GM12864 (cell line): Measurements from ENCODE around the gene JDP2.
"Not testable (repeated sequence)": the region's sequence is repeated elsewhere in the genome, so short reads cannot be mapped to it uniquely, and the experiment has no call there.

Source experiments
- DNase-seq: peaks from one replicate; pipeline ENCODE4 v3.0.0-alpha.2; 2011; ENCODE audit warnings: low read depth
- H3K4me3 ChIP-seq: 2 replicates; pipeline ENCODE4 v1.5.1; 2011; ENCODE audit warnings: mild to moderate bottlenecking, low read depth, low read length, control low read depth
- TF ChIP-seq, protein P1 (sequence below): IDR thresholded peaks from 2 replicates; pipeline ENCODE4 v1.5.1; 2011; ENCODE audit warnings: low read depth, mild to moderate bottlenecking, moderate library complexity, low read length, control low read depth, inconsistent platforms; ENCODE audit errors: missing control alignments

JDP2 gene

DNA sequence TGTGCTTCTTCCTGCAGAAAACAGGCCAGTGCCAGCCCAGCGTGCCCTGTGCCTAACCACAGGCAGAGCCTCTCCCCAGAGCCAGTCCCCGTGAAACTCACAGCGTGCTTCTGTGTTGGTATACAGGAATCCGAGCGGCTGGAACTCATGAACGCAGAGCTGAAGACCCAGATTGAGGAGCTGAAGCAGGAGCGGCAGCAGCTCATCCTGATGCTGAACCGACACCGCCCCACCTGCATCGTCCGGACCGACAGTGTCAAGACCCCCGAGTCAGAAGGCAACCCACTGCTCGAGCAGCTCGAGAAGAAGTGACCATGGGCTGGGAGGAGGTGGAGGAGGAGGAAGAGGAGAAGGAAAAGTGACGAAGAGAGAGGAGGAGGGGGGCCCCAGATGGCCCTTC is 41.3 kb downstream of the JDP2 start:
- no peak for DNase-seq
- no peak overlapping the region for H3K4me3 ChIP-seq
- TF ChIP-seq, protein P1, sequence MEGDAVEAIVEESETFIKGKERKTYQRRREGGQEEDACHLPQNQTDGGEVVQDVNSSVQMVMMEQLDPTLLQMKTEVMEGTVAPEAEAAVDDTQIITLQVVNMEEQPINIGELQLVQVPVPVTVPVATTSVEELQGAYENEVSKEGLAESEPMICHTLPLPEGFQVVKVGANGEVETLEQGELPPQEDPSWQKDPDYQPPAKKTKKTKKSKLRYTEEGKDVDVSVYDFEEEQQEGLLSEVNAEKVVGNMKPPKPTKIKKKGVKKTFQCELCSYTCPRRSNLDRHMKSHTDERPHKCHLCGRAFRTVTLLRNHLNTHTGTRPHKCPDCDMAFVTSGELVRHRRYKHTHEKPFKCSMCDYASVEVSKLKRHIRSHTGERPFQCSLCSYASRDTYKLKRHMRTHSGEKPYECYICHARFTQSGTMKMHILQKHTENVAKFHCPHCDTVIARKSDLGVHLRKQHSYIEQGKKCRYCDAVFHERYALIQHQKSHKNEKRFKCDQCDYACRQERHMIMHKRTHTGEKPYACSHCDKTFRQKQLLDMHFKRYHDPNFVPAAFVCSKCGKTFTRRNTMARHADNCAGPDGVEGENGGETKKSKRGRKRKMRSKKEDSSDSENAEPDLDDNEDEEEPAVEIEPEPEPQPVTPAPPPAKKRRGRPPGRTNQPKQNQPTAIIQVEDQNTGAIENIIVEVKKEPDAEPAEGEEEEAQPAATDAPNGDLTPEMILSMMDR = no peak

DNA sequence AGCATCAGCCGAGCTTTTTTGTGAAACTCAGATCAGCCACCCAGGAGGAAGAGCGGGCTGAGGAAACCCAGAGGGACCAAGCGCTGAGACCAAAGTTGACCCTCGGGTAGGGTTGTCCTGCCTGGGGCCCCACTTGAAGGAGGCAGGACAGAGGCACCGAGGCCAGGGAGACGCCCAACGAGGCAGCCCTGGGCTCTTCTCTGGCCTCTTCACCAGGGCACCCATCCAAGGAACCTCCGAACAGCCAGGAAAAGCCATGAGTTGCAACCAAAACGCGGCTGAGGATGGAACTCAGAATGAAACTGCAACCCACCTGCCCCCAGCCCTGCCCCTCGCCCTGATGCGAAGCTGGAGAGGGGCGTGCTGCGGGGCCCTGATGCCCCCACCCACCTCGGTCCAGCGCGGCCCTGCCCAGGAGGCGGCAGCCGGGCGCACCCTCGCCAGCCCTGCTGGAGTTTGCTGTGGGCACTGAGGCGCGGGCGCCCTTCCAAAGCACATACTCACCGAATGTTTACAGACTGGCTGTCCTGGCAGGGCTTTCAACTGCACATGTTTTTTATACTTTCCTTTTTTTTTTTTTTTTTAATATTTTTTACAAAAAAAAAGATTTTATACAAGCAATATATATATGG is 41.9 kb downstream of the JDP2 start:
- TF ChIP-seq, protein P1 = no peak
- no peak for DNase-seq
- no peak overlapping the region for H3K4me3 ChIP-seq

DNA sequence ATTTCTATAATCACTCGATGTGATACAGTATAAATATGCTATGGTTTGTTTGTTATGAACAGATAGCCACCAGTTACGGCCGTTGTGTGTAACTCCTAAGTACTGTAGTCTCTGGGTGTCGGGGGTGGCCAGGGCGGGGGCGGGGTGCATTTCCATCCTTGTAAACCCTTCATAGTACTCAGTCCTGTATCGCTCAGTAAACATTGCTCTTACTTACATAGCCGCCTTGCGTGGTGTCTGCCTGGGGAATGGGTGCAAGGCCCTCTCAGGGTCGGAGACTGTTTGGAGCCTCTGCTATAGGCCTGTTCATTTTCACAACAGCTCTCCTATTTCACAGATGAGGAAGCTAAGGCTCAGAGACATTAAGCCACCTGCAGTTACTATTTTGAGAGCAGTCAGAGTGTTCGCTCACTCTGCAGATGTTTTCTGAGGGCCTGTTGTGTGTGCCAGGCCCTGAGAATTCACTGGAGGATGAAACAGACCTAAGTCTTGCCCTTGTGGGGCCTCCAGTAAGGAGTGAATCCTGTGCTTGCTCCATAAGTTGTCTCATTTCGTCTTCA is 42.5 kb downstream of the JDP2 start:
- TF ChIP-seq, protein P1 = no peak

DNA sequence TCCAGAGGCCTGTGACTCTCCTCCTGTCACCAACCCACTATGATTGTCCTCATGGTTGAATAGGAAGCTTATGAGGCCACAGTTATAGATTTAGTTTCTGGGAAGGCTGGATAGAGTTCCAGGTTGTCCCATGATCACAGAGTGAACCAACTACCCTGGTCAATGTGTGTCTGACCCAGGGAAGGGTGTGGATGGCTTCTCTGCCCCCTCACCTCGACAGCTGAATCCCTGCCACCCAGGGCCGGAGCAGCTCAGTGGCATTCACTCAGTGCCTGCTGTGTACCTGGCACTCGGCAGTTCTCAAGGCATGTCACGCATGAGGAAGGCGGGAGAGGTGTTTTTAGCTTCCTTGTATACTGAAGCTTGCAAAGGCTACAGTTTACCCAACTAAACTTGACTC is 43.2 kb downstream of the JDP2 start:
- DNase-seq = no peak
- TF ChIP-seq, protein P1 = no peak
- no peak overlapping the region for H3K4me3 ChIP-seq

More for the DNA sequence above, 42.5 kb downstream of the JDP2 start:
- peak; percentile 49 for DNase-seq
- H3K4me3 ChIP-seq = no peak overlapping the region

DNA sequence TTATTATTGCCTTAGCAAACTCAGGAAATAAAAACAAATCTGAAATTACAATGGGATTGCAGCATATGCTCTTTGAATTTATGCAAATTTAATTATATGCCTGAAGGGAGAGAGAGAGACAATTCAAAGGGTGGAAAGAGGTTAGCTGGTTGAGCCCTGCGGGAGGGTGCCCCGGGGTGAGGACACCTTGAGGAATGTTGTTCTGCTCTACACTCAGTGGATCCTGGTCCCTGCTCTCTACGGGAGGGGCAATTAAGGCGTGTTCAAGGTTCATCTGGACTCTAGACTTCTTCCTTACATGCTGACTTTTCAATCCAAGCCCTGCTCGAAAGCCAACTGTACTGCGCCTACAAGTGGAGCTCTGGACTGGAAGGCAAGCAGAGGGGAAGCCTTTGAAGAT is 46.3 kb downstream of the JDP2 start:
- not testable (repeated sequence) for DNase-seq

DNA sequence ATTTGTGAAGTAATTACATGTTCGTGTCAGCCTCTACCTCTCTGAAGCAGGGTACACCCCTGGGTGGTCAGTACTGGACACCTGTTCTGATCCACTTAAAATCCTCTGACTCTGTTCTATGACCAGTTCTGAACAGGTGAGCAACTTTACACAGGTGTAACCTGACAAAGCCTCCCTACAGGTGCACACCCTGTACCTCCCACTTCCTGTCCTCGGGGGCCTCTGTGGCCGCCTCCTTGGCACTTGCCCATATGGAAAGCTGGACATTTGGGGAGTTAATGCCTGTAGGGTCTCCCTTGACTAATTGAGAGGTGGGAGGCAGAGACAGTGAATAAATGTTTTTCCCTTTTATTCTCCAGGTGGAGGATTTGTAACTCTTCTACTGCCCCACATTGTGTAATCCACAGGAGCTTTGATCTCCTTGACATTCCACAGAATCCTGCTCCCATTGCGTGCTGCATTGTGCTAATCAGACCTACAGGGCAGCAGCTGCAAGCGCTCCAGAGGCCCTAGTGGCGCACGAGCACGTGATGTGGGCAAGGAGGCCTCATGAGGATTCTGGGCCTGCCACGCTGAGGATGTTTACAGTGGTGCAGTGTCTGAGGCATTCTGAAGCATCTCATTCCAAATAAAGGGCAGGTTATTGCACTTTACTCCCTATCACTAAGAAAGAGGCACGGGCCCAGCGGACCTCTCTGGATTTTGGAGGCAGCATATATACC is 48.6 kb downstream of the JDP2 start:
- H3K4me3 ChIP-seq = no peak overlapping the region
- TF ChIP-seq, protein P1 = no peak
- no peak for DNase-seq

More for the DNA sequence above, 46.3 kb downstream of the JDP2 start:
- not testable (repeated sequence) for H3K4me3 ChIP-seq

DNA sequence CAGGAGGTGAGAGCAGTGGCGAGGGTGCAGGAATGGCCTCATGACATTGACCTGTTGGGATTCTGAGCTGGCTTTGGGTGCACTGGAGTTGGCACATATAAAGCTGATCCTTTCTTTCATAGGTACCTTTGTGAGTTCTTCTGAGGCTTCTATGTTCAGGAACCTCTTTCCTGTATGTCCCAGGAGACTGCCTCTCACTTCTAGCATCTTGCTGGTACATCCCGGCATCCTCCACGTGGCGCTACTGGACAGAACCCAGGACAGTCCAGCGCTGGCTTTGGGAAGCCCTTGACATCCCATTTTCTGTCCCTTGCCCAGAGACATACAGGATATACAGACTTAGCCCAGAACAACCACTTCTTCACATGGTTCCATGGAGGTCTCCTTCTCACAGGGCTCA is 50.1 kb downstream of the JDP2 start:
- no peak overlapping the region for H3K4me3 ChIP-seq
- no peak for DNase-seq
- TF ChIP-seq, protein P1 = no peak
